Activated B cell treated with CpG ODN at 0.5 μM for 24 hours (primary cell): Measurements from ENCODE around the gene IGSF21. TPM values are rescaled to one million over a fixed set of nuclear protein-coding genes. Genes with fewer than 3 reads are reported as not detected.

Experiments used
- ATAC-seq: fragments of 200-7000 bp; cut with Tn5 transposase; one replicate; pipeline ENCODE4 v1.10.0; 2021; ENCODE audit warnings: low read depth, mild to moderate bottlenecking, moderate library complexity
- CTCF ChIA-PET: fragments of 350-600 bp; sonication (Branson Sonifier 250); formaldehyde crosslinking; loops from one replicate; lab custom pipeline; 2021; ENCODE audit warnings: antibody characterized with exemption; lab: Charles Lee
- POLR2A ChIA-PET: fragments of 350-600 bp; sonication (Branson Sonifier 250); formaldehyde crosslinking; loops from one replicate; lab custom pipeline; 2021; ENCODE audit warnings: antibody characterized with exemption; lab: Charles Lee
- DNase-seq: peaks from one replicate; pipeline ENCODE4 v3.0.0; 2022
- H3K27ac Mint-ChIP-seq: one replicate; pipeline ENCODE4 v1.8.0; 2020; ENCODE audit warnings: mixed read lengths
- H3K27me3 Mint-ChIP-seq: one replicate; pipeline ENCODE4 v1.8.0; 2021; ENCODE audit warnings: mixed read lengths
- H3K36me3 Mint-ChIP-seq: one replicate; pipeline ENCODE4 v1.8.0; 2021; ENCODE audit warnings: low read depth, mixed read lengths
- H3K4me1 Mint-ChIP-seq: one replicate; pipeline ENCODE4 v1.8.0; 2021; ENCODE audit warnings: mixed read lengths
- H3K4me3 Mint-ChIP-seq: one replicate; pipeline ENCODE4 v1.8.0; 2020; ENCODE audit warnings: mild to moderate bottlenecking, mixed read lengths
- H3K9me3 Mint-ChIP-seq: one replicate; pipeline ENCODE4 v1.8.0; 2020; ENCODE audit warnings: mixed read lengths
- CTCF ChIP-seq: fragments of 200-600 bp; IDR thresholded peaks from one replicate; pipeline ENCODE4 v1.8.0; 2022; ENCODE audit warnings: antibody characterized with exemption, mild to moderate bottlenecking
- intact Hi-C: fragments of 100-400 bp; cut with micrococcal nuclease; formaldehyde crosslinking; loops from one replicate; pipeline ENCODE4 v1.15.1; 2024
- total RNA-seq: library from RNA; stranded (reverse); gene quantifications from 2 replicates; pipeline ENCODE4 v1.2.3, GENCODE V29; 2022

IGSF21 gene
- total RNA-seq, 1 donor from 2014 or later, result not detected

- no peak for ATAC-seq
- CTCF ChIA-PET, result no interaction called here
- POLR2A ChIA-PET, result no interaction called here
- Mint-ChIP-seq H3K27me3 (peaks cover 3% of the 10 kb centered on the region), H3K27ac (no peak overlapping the region), H3K36me3 (no peaks in the 10 kb centered on the region), H3K4me3 (no peak overlapping the region), H3K4me1 (no peaks in the 10 kb centered on the region), H3K9me3 (peaks cover 5% of the 10 kb centered on the region)
- intact Hi-C loops, result no loop called here
- no peak for TF ChIP-seq CTCF
- no peak for DNase-seq
Measured at GRCh38 chr1:18373882-18374493, 266.4 kb downstream of the IGSF21 start.

GRCh38 chr1:18376661-18377060 lies 269.1 kb downstream of the IGSF21 start:
- intact Hi-C loops, result no loop called here
- no peak for TF ChIP-seq CTCF
- Mint-ChIP-seq H3K4me3 (no peak overlapping the region), H3K4me1 (no peaks in the 10 kb centered on the region), H3K36me3 (no peaks in the 10 kb centered on the region), H3K27me3 (peaks cover 9% of the 10 kb centered on the region), H3K9me3 (peaks cover 4% of the 10 kb centered on the region), H3K27ac (no peak overlapping the region)
- ATAC-seq, result no peak
- ChIA-PET CTCF (no interaction called here), POLR2A (no interaction called here)
- DNase-seq, result no peak

GRCh38 chr1:18380288-18380687 lies 272.7 kb downstream of the IGSF21 start:
- H3K27ac Mint-ChIP-seq, result no peak overlapping the region
- H3K36me3 Mint-ChIP-seq, result no peaks in the 10 kb centered on the region
- DNase-seq, result no peak
- TF ChIP-seq CTCF, result no peak
- peaks cover 4% of the 10 kb centered on the region for H3K9me3 Mint-ChIP-seq
- H3K4me1 Mint-ChIP-seq, result no peaks in the 10 kb centered on the region
- ChIA-PET CTCF (no interaction called here), POLR2A (no interaction called here)
- peaks cover 17% of the 10 kb centered on the region for H3K27me3 Mint-ChIP-seq
- ATAC-seq, result no peak
- no peak overlapping the region for H3K4me3 Mint-ChIP-seq
- intact Hi-C loops, result no loop called here

- DNase-seq (no peak), ATAC-seq (no peak)
- Mint-ChIP-seq H3K27ac (no peak overlapping the region), H3K4me1 (no peaks in the 10 kb centered on the region), H3K27me3 (peaks cover 24% of the 10 kb centered on the region), H3K36me3 (no peaks in the 10 kb centered on the region), H3K9me3 (peaks cover 2% of the 10 kb centered on the region), H3K4me3 (no peak overlapping the region)
- TF ChIP-seq CTCF, result no peak
- ChIA-PET CTCF (no interaction called here), POLR2A (no interaction called here)
- intact Hi-C loops, result no loop called here
Measured at GRCh38 chr1:18384059-18384458, 276.5 kb downstream of the IGSF21 start.

GRCh38 chr1:18384471-18384870 lies 276.9 kb downstream of the IGSF21 start:
- H3K4me1 Mint-ChIP-seq, result no peaks in the 10 kb centered on the region
- CTCF ChIA-PET, result no interaction called here
- intact Hi-C loops, result no loop called here
- no peak for ATAC-seq
- no peak for DNase-seq
- peaks cover under 1% of the 10 kb centered on the region for H3K9me3 Mint-ChIP-seq
- TF ChIP-seq CTCF, result no peak
- H3K36me3 Mint-ChIP-seq, result no peaks in the 10 kb centered on the region
- H3K27ac Mint-ChIP-seq, result no peak overlapping the region
- POLR2A ChIA-PET, result no interaction called here
- H3K27me3 Mint-ChIP-seq, result peaks cover 24% of the 10 kb centered on the region
- no peak overlapping the region for H3K4me3 Mint-ChIP-seq
